ENCODE results near the gene BMERB1. TPM values are rescaled to one million over a fixed set of nuclear protein-coding genes. Genes with fewer than 3 reads are reported as not detected.

The BMERB1 gene
- total and polyA plus RNA-seq, 9 of the 15 experiments (the other 6 are each of a cell fraction or from before 2014, with no cell fraction given): 0.29 to 2.9 (median 0.94) TPM

DNA sequence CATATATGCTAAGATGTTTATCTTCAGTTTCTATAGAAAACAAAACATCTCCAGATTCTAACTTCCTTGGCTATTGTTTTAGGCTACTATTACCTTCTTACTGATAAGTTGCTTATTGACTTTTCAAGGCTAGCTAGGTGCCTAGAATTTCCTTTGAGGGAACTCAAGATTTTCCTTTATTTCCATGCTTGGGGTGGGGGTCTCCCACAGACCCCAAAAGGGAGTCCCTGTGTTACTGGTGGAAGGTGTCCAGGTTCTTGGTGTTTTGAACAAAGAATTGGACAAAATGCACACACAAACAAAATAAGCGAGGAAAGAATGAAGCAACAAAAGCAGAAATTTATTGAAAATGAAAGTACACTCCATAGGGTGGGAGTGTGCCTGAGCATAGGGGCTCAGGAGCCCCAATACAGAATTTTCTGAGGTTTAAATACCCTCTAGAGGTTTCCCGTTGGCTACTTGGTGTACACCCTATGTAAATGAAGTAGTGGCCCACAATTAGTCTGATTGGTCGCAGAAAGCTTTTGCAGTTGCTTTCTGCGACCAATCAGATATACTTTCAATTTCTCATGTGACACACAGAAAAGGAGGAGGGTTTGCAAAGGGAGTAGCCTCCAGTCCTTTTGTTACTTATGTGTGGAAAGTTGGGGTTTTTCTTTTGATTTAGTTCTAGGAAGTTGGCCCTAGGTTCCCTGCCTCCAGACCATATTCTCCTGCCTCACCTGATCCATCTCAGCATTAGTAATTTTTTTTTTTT is 141.1 kb downstream of the BMERB1 start (continued):
- TF ChIP-seq PTTG1 (tag; IDR thresholded peaks at IDR 0.05; ENCODE audit: low read depth) (no peak), CBX1 (IDR thresholded peaks at IDR 0.05; ENCODE audit: low read depth) (no peak), ZNF561 (CRISPR knock-in tag; conservative IDR thresholded peaks at IDR 0.05) (no peak), HCFC1 (IDR thresholded peaks at IDR 0.05; ENCODE audit: low read depth, low read length) (no peak), TCF7L2 (IDR thresholded peaks at IDR 0.05; ENCODE audit: low read depth, low read length) (no peak), PTBP1 (IDR thresholded peaks at IDR 0.05; ENCODE audit: low read depth, low read length) (no peak), KAT8 (IDR thresholded peaks at IDR 0.05; ENCODE audit: low read depth) (no peak), NBN (IDR thresholded peaks at IDR 0.05; ENCODE audit: low read depth) (peak; percentile 32; the same call in 1 of the 2 replicates), COPS2 (conservative IDR thresholded peaks at IDR 0.05) (no peak), CREM (IDR thresholded peaks at IDR 0.05; ENCODE audit: low read depth) (0 out of 2 replicates have a peak, but pooled peaks have one; percentile 10), ILK (tag; IDR thresholded peaks at IDR 0.05; ENCODE audit: borderline replicate concordance, low read depth) (no peak), ARNT (IDR thresholded peaks at IDR 0.05) (no peak), NR3C1 (CRISPR knock-in tag; IDR thresholded peaks at IDR 0.05) (no peak)
- TF ChIP-seq, protein P1, sequence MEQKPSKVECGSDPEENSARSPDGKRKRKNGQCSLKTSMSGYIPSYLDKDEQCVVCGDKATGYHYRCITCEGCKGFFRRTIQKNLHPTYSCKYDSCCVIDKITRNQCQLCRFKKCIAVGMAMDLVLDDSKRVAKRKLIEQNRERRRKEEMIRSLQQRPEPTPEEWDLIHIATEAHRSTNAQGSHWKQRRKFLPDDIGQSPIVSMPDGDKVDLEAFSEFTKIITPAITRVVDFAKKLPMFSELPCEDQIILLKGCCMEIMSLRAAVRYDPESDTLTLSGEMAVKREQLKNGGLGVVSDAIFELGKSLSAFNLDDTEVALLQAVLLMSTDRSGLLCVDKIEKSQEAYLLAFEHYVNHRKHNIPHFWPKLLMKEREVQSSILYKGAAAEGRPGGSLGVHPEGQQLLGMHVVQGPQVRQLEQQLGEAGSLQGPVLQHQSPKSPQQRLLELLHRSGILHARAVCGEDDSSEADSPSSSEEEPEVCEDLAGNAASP (IDR thresholded peaks at IDR 0.05): no peak
- TF ChIP-seq, protein P2, sequence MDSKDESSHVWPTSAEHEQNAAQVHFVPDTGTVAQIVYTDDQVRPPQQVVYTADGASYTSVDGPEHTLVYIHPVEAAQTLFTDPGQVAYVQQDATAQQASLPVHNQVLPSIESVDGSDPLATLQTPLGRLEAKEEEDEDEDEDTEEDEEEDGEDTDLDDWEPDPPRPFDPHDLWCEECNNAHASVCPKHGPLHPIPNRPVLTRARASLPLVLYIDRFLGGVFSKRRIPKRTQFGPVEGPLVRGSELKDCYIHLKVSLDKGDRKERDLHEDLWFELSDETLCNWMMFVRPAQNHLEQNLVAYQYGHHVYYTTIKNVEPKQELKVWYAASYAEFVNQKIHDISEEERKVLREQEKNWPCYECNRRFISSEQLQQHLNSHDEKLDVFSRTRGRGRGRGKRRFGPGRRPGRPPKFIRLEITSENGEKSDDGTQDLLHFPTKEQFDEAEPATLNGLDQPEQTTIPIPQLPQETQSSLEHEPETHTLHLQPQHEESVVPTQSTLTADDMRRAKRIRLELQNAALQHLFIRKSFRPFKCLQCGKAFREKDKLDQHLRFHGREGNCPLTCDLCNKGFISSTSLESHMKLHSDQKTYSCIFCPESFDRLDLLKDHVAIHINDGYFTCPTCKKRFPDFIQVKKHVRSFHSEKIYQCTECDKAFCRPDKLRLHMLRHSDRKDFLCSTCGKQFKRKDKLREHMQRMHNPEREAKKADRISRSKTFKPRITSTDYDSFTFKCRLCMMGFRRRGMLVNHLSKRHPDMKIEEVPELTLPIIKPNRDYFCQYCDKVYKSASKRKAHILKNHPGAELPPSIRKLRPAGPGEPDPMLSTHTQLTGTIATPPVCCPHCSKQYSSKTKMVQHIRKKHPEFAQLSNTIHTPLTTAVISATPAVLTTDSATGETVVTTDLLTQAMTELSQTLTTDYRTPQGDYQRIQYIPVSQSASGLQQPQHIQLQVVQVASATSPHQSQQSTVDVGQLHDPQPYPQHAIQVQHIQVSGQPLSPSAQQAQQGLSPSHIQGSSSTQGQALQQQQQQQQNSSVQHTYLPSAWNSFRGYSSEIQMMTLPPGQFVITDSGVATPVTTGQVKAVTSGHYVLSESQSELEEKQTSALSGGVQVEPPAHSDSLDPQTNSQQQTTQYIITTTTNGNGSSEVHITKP (IDR thresholded peaks at IDR 0.05; ENCODE audit: partially characterized antibody): peak; percentile 50
- TF ChIP-seq, protein P3, sequence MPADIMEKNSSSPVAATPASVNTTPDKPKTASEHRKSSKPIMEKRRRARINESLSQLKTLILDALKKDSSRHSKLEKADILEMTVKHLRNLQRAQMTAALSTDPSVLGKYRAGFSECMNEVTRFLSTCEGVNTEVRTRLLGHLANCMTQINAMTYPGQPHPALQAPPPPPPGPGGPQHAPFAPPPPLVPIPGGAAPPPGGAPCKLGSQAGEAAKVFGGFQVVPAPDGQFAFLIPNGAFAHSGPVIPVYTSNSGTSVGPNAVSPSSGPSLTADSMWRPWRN (IDR thresholded peaks at IDR 0.05; ENCODE audit: low read depth): no peak
- TF ChIP-seq, protein P4, sequence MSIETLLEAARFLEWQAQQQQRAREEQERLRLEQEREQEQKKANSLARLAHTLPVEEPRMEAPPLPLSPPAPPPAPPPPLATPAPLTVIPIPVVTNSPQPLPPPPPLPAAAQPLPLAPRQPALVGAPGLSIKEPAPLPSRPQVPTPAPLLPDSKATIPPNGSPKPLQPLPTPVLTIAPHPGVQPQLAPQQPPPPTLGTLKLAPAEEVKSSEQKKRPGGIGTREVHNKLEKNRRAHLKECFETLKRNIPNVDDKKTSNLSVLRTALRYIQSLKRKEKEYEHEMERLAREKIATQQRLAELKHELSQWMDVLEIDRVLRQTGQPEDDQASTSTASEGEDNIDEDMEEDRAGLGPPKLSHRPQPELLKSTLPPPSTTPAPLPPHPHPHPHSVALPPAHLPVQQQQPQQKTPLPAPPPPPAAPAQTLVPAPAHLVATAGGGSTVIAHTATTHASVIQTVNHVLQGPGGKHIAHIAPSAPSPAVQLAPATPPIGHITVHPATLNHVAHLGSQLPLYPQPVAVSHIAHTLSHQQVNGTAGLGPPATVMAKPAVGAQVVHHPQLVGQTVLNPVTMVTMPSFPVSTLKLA (conservative IDR thresholded peaks at IDR 0.05): 0 out of 4 replicates have a peak, but pooled peaks of 1 of the 2 experiments have one; percentile 27
- TF ChIP-seq, protein P5, sequence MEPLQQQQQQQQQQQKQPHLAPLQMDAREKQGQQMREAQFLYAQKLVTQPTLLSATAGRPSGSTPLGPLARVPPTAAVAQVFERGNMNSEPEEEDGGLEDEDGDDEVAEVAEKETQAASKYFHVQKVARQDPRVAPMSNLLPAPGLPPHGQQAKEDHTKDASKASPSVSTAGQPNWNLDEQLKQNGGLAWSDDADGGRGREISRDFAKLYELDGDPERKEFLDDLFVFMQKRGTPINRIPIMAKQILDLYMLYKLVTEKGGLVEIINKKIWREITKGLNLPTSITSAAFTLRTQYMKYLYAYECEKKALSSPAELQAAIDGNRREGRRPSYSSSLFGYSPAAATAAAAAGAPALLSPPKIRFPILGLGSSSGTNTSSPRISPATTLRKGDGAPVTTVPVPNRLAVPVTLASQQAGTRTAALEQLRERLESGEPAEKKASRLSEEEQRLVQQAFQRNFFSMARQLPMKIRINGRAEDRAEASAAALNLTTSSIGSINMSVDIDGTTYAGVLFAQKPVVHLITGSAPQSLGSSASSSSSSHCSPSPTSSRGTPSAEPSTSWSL (CRISPR knock-in tag; IDR thresholded peaks at IDR 0.05; ENCODE audit: borderline replicate concordance): no peak

All from K562 (cell line).